Gastrocnemius medialis (tissue), 4 donors: ENCODE data around the gene PHC2.
A peak's percentile ranks its signal among the peaks of the same experiment; 100 is the strongest.

Source experiments
- POLR2A ChIP-seq, 2 donors: fragments of 450-650 bp; IDR thresholded peaks; one replicate each; pipeline ENCODE4 v1.6.1; 2017; ENCODE audit warnings: antibody characterized with exemption in 2 of 2, mild to moderate bottlenecking in 2 of 2, moderate library complexity in 2 of 2
- TF ChIP-seq, protein P1 (sequence below), 5 experiments: fragments of 450-650 bp in 3 of 5; fragments of 200-600 bp in 2 of 5; sonication (generic) in 2 of 5; IDR thresholded peaks in 4 of 5; conservative IDR thresholded peaks in 1 of 5; 1 replicate in 4 of 5; 2 replicates in 1 of 5; pipeline ENCODE4 v1.5.1; 2016 to 2019; ENCODE audit warnings: antibody characterized with exemption in 5 of 5, mild to moderate bottlenecking in 3 of 5, moderate library complexity in 3 of 5

- TF ChIP-seq, protein P1, sequence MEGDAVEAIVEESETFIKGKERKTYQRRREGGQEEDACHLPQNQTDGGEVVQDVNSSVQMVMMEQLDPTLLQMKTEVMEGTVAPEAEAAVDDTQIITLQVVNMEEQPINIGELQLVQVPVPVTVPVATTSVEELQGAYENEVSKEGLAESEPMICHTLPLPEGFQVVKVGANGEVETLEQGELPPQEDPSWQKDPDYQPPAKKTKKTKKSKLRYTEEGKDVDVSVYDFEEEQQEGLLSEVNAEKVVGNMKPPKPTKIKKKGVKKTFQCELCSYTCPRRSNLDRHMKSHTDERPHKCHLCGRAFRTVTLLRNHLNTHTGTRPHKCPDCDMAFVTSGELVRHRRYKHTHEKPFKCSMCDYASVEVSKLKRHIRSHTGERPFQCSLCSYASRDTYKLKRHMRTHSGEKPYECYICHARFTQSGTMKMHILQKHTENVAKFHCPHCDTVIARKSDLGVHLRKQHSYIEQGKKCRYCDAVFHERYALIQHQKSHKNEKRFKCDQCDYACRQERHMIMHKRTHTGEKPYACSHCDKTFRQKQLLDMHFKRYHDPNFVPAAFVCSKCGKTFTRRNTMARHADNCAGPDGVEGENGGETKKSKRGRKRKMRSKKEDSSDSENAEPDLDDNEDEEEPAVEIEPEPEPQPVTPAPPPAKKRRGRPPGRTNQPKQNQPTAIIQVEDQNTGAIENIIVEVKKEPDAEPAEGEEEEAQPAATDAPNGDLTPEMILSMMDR (IDR thresholded peaks at IDR 0.05 in 4 of 5, conservative IDR thresholded peaks at IDR 0.05 in 1 of 5), result no peak
- TF ChIP-seq POLR2A (IDR thresholded peaks at IDR 0.05), result peak; percentile 73 to 93
These were observed 92.3 kb downstream of the PHC2 start for GRCh38 chr1:33338440-33339211.
